Measurements from ENCODE around the gene SLC18A3.
A peak's percentile ranks its signal among the peaks of the same experiment; 100 is the strongest.

SLC18A3 gene

DNA sequence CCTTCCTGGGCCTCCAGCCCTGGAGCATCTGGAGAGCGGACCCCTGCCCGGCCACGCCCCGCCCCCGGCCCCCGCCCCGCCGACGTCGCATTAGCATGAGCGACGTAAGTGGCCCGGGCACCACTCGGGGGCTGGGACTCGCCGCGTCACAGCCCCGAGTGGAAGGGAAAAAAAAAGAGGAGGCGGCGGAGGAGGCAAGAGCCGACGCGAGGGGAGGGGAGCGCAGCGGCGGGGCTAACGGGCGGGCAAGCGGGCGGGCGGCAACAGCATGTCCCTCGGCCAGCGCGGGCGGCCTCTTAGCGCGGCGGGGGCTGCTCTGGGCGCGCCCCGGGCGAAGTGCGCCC lies at the start of gene SLC18A3:
Gene SLC18A3, plus strand, starts transcription at position 197 of the 344 bp plus-strand sequence. CDS start 431 bp downstream, outside the sequence.
- DNase-seq (ENCODE audit: low spot score) = no peak

DNA sequence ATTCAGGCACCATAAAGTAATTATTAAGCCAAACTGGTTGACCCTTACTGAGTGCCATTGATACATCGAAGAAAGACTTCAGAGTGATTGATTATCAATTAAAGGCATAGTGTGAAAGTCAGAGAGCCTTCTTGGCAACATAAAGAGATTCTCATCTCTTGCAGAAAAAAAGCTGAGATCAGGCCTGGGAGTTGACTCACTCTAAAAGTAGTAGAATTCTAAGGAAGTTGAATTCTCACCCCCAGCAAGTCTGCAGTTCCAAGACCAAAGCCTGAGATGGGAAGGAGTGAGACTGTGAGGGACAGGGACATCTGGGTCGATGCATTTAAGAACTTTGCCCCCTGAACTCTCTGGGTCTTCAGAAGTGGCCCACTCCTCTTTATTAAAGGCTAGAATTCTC lies 49.6 kb upstream of the SLC18A3 start:
- DNase-seq (ENCODE audit: low spot score) = no peak

DNA sequence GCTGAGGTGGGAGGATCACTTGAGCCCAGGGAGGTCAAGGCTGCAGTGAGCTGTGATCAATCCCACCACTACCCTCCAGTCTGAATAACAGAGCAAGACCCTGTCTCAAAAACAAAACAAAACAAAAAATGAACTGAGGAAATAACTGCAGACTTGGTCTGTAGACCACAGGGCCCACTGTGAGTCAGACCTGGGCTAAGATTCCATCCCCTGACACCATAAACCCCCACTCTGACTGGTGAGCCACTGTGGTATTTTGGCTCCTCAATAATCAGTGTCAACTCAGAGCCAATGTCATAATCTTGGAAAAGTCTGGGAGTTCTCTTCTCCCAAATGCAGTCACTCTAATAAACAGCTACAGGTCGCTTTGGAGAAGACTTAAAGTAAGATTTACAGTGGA lies 47.2 kb upstream of the SLC18A3 start:
- no peak for DNase-seq (ENCODE audit: low spot score)

DNA sequence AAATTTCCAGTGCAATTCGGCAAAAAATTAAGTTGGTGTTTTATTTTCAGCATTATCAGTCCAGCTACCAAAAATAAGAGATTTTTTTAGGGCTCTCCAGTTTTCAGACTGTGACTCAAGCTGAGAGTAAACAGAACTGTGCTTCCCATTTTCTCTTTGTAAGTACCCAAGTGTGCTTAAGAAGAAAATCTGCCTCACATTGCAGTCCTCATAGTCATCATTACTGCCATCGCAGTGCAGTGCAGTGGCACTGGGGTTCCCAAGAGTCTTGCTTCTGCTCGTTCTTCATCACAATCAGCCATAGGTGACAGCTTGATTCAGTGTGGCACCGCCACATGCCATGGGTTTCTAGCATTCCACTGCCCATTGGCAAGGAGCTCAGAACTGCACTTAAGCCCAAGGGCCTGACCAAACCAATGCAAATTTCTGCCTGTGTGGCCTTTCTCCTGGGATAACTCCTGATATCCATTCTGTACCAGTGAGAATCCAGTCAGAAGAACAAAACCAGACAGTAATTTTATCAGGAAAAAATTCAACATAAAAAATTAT lies 45.6 kb upstream of the SLC18A3 start:
- no peak for DNase-seq (ENCODE audit: low spot score)

DNA sequence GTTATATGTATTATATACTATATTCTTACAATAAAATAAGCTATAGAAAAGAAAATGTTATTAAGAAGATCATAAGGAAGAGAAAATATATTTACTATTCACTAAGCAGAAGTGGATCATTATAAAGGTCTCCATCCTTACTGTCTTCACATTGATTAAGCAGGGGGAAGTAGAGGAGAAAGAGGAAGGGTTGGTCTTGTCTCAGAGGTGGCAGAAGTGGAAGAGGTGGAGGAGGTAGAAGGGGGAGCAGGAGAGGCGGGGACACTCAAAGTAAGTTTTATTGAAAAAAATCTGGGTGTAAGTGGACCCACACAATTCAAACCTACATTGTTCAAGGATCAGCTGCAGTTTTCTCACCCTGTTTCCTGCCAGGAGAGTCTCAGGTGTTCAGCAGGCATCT lies 42.3 kb upstream of the SLC18A3 start:
- no peak for DNase-seq (ENCODE audit: low spot score)

DNA sequence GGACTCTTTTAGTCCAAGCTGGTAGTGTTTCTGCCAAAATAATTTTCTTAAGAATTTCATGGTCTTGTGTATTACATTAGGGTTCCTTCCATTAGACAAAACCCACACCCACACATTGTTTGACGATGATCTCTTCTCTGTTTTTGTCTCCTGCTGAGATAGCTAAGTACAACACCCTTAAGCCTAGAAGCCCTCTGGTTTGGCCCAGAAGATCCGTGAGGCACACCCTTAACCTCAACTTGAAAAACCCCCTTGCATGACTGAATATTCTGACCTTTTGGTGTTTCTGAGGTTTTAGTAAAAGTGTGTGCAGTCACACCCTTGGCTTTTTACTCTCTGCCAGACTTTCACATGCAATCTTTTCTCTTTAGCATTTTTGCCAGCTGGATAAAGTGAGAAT lies 41.9 kb upstream of the SLC18A3 start:
- no peak for DNase-seq (ENCODE audit: low spot score)

DNA sequence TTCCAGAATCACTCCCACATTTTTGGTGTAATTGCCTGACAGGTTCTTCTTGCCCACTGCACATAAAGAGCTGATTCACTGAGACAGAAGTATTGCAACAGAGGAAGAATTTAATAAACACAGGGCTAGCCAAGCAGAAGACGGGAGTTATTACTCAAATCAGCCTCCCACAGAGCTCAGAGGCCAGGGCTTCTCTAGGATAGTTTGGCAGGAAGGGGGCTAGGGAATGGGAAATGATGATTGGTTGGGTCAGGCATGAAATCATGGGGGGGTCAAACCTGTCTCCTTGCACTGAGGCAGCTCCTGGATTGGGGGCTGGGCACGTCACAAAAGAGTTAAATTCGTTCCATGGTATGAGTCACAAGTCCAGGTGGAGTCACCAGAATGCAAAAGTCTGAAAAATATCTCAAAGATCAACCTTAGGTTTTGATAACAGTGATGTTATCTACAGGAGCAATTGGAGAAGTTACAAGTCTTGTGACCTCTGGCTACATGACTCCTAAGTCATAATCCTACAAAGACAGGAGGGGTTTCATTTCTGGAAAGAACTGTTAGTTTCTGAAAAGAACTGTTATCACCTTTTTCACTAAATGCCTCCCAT lies 41.0 kb upstream of the SLC18A3 start:
- DNase-seq (ENCODE audit: low spot score) = no peak

DNA sequence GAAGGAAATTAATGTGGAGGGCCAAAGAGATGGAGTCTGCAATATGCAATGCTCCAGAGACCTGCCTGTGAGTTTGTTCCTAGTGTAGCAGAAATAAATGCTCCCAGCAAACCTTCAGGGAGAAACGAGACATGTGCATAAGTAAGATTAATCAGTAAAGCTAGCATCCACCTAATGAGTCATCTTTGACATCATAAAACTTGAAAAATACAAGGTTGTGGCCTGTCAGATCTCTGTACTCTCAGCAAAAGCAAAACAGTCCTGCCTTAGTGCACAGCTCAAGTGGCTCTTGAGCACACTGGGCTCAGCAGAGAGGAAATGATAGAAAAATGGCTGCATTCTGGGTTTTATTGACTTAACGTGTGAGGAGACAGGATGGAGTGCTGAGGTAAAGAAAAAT lies 38.7 kb upstream of the SLC18A3 start:
- peak; percentile 2 for DNase-seq (ENCODE audit: low spot score)

DNA sequence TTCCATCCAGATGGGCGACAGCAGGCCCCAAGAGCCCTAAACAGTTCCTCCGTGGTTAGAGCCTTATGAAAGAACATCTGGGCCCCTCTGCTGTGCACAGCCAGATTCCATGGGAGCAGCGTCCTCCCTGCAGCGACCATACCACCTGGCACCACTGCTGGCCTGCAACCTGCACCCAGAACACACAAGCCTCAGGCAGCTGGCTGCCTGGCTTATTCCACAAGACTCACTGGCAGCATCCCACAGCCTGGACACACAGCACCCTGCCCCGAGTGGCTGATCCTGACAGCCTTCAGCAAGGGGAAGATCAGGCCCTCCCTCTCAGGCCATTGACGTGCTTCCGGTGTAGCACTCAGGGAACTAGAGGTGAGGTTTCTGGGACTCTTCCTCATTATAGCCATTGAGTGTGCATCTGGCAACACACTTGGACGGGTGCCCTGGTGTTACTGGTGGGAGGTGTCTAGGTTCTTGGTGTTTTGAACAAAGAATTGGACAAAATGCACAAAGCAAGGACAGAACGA lies 37.5 kb upstream of the SLC18A3 start:
- DNase-seq (ENCODE audit: low spot score) = no peak

DNA sequence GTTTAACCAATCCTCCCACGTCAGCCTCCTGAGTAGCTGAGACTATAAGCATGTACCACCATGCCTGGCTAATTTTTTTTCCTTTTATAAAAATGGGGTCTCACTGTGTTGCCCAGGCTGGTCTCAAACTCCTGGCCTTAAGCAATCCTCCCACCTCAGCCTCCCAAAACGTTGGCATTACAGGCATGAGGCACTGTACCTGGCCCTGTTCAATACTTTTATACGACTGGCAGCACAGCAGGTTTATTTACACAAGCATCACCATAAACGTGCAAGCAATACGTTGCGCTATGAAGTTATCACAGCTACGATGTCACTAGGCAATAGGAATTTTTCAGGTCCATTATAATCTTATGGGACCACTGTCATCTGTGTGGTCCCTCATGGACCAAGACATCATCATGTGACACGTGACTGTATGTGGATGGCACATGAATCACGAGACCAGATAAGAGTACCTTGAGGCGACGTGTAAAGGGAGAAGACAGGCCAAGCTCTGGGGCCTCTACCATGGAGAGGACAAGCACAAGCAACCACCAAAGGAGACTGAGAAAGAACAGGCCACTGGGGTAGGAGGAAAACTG lies 34.5 kb upstream of the SLC18A3 start:
- DNase-seq (ENCODE audit: low spot score) = no peak

DNA sequence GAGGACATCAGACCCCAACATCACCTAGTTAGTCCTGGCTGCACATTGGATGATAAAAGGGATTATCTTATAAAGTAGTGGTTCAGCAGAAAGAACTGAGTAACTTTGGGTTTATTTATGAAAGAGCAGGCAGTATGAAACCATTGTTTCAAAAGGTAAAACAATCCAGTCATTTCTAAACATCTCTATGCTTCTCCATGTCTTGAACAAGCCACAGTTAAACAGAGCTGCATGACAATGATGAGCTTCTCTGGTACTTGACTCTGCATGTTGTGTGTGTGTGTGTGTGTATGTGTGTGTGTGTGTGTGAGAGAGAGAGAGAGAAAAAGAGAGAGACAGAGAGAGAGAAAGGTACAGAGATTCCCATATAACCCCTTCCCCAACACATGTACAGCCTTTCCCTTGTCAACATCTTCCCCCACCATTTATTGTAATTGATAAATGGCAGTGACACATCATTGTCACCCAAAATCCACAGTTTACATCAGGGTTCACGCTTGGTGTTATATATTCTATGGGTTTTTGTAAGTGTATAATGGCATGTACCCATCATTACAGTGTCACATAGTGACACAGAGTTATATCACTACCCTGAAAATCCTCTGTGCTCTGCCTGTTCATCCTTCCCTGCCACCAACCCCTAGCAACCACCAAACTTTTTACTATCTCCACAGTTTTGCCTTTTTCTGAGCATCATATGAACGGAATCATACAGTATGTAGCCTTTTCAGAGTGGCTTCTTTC lies 32.8 kb upstream of the SLC18A3 start:
- DNase-seq (ENCODE audit: low spot score) = no peak

DNA sequence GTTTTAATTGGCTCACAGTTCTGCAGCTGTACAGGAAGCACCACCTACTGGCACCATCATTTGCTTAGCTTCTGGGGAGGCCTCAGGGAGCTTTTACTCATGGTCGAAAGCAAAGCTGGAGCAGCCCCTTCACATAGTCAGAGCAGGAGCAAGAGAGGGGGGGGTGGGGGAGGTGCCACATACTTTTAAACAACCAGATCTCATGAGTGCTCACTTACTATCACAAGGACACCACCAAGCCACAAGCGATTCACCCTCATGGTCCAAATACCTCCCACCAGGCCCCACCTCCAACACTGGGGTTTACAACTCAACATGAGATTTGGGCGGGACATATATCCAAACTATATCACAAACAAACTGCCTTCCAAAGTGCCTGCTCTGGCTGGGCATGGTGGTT lies 31.7 kb upstream of the SLC18A3 start:
- DNase-seq (ENCODE audit: low spot score) = no peak

DNA sequence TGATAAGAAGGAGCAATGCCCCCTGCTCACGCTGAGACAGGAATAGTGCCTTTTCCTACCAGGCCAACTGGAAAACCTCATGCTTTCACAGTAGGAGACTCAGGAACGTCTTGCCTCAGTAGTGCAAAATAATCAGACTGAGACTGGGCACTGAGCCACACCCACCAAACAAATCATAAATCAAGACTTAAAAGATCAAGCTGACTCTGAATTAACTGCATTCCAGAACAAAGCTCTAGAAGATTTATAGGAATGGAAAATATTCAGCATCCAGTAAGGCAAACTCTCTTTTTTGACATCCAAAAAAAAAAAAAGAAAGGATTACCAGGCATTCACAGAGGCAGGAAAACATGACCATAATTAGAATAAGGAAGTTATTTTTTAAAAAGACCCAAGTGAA lies 30.5 kb upstream of the SLC18A3 start:
- no peak for DNase-seq (ENCODE audit: low spot score)

DNA sequence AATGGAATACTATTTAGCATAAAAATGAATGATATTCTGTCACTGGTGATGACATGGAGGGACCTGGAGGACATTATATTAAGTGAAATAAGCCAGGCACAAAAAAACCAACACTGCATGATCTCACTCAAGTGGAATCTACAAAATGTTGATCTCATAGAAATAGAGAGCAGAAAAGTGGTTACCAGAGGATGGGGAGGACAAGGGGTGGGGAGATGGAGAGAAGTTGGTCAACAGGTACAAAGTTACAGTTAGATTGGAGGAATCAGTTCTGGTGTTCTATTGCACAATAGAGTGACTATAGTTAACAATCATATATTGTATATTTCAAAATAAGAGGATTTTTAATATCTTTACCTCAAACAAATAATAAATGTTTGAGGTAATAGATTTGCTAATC lies 24.7 kb upstream of the SLC18A3 start:
- no peak for DNase-seq (ENCODE audit: low spot score)

DNA sequence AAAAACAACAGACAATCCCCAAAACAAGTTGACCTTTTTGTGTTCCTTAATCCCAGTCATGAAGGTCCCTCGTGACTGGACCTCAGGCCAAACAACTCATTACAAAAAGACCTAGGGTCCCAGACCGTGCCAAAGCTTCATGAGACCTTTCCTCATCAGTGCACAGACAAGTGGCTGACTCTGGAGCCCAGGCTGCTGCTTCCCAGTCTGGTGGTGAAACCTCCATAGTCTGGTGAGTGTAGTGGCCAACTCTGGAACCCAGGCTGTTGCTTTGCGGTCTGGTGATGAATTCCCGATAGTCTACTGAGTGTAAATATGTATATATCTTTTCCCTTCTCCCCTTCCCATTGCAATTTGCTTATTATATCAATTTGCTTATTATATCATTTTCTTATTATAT lies 22.1 kb upstream of the SLC18A3 start:
- no peak for DNase-seq (ENCODE audit: low spot score)

DNA sequence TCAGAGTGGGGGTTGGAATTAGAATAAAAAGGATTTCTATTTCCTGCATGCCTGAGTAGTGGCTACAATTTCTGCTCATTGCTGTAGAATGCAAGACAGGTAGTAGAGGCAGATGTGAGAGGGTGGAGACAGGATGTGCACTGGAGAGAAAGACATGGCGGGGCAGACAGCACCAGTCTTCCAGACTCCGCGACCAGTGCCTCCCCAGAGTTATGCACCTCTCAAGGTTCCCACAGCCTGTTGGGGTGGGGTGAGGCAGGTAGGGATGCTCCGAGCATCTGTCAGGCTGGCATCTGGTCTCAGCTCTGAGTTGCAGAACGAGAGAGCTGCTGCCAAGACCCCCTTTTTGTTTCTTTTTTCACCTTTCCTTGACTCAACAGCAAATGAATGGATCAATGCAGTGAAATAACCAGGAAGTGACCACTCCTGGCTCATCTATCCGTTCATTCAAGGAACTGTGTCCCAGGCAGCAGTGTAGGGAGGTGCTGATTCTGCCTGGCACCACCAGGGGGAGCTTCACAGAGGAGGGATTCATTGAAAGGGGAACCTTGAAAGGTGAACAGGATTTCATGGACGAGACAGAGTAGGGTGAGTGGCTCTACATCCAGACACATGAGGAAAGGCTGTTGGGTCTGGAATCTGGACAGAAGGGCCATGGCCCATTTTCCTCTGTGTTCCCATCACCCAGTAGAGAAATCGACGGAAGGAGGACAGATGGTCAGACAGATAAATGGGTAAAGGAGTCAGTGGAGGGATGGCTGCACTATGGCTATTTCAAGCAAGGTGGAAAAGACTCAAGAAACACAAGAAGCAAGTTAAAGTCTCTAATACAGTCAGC lies 17.2 kb upstream of the SLC18A3 start:
- peak; percentile 54 for DNase-seq (ENCODE audit: low spot score)

DNA sequence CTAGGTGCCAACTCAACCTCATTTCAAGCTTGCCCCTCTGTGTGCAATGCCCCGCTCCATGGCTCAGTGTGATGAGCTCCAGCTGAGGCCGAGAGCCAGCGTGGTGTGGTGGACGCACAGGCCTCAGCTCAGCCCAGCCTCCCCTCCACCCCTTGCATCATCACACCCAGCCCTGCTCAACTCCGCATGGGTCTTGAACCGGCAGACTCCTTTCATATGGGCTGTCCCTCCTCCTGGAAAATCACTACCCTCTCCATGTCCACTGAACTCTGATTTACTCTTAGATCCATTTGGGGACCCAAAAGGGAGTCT lies 16.6 kb upstream of the SLC18A3 start:
- no peak for DNase-seq (ENCODE audit: low spot score)

DNA sequence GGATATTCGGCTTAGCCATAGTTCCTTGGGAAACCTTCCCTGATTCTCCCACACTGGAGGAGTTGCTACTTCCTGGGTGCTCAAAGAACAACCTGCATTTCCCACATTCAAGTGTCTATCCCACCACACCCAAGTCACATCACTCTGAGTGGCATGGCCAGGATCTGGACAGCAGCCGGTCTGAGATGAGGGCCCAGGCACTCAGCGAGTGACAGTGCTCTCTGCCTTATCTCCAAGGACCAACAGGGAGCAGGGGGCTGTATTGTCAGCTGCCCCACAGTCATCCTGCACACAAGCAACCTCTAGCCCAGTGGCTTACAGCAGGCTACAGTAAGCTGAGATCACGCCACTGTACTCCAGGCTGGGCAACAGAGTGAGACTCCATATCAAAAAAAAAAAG lies 16.1 kb upstream of the SLC18A3 start:
- no peak for DNase-seq (ENCODE audit: low spot score)

DNA sequence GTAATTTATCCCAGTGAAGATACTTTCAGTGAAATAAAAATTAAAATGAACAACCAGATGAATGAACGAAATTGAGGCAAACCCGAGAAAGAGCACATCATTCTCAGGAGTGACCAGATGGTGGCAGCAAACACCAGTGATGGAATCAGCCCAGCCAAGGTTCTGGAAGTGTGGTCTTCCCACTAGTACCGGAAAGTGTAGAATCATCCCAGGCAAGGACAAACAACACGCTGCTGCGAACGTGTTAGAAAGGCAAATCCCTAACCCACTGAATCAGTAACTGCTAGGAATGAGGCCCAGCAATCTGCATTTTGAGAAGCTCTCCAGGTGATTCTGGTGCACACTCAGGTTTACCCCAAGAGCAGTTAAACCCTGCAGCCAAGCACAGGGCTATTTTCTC lies 15.5 kb upstream of the SLC18A3 start:
- DNase-seq (ENCODE audit: low spot score) = peak; percentile 55

DNA sequence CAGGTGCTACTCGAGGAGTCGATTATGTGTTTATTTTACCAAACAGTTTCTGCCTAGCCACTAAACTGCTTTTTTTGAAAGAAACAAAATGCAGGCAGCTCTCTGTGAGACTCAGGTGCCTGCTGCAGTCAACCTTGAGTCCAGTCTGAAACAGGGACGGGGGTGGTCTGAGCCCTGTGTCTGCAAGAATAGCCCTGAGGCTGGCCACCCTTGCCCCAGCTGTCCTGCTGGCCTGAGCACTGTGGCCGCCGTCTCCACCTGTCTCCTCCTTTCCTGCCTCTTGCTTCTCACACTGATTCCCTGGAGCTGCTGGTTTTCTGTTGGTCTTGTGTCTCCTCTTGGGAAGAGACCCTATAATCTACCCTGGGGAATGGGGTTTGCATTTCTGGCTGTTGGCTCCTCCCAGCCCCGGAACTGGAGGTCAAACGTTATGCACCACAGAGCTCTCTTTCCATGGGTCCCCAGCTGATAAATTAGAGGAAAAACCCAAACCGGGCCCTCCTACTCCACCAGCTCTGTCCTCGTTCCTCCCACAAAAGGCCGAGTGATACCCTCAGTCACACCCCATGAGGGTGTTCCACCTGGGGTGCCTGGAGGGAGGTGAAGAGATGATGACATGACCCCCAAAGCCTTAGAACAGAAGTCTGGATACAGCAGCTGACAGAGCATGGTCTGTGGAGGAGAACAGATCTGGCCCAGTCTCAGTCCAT lies 15.0 kb upstream of the SLC18A3 start:
- no peak for DNase-seq (ENCODE audit: low spot score)

DNA sequence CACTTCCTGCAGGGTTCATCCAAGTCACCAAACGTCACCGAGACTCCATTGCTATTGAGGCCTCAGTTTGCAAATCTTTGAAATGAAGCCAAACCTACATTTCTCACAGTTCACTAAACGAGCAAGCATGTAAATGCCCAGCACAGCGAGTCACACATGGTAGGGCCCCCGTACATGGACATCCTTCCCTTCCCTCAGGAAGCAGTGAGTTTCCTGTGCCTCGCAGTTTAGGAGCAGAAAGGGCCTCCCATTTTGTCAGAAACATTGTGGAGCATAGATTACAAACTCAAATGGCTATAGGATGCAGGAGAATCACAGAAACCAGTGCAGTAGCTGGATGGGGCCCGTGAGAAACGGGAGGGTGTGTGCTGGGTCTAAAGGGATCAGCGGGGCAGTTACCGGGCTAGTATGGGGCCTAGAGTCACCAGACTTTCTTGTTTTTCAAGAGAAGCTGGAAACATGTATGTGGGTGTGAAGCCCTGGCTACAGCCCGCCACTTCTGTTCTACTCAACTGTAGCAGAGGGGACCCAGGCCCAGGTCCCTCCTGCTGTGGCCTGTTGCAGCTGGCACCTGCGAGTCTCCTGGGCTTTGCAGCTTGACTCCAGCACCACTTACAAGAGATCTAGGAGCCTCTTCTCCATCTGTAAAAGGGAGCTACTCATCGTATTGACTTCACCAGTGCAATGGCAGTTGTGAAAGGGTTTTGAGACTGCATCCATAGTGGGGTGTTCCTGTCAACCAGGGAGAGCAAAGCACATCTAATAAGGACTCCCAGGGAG lies 14.2 kb upstream of the SLC18A3 start:
- DNase-seq (ENCODE audit: low spot score) = no peak

Data from SW480 (cell line).